ENCODE data around the gene CNGA2. TPM values are rescaled to one million over a fixed set of nuclear protein-coding genes. Genes with fewer than 3 reads are reported as not detected.

CNGA2 gene
- total and polyA plus RNA-seq, 12 donors, result not detected

DNA sequence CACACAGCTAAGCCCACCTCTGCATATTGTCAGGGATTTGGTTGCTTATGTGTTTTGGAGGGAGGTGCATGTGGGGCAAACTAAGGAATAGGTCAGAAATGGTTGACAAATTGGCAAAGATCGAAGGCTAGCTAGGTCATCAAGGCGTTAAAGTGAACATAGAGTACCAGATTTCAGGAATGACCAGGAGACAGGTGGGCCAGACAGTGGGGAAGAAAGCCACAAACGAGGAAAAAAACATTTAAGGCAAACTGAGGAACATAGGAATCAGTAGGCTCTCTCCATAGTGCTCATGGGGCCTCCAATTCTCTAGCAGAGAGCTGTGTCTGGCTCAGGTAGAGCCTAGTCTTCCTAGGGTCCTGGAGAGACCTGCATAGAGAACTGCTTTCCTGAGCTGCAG is 57.4 kb downstream of the CNGA2 start:
- no peaks in the 10 kb centered on the region for H3K27me3 ChIP-seq
- WGBS, 4 donors, result 58 to 91% (median 79%) methylated on average over 3 of the region's 3 CpGs
- H3K9me3 ChIP-seq (replicated peaks in 1 of 3), result no peaks in the 10 kb centered on the region
- no peak overlapping the region for H3K4me3 ChIP-seq
- H3K4me1 ChIP-seq (replicated peaks in 1 of 2), result peaks cover 0 to 4% of the 10 kb centered on the region in 2 donors
- H3K27ac ChIP-seq, result no peak overlapping the region
- intact Hi-C loops (cut with DNase I), result no loop called here
- TF ChIP-seq, protein P1, sequence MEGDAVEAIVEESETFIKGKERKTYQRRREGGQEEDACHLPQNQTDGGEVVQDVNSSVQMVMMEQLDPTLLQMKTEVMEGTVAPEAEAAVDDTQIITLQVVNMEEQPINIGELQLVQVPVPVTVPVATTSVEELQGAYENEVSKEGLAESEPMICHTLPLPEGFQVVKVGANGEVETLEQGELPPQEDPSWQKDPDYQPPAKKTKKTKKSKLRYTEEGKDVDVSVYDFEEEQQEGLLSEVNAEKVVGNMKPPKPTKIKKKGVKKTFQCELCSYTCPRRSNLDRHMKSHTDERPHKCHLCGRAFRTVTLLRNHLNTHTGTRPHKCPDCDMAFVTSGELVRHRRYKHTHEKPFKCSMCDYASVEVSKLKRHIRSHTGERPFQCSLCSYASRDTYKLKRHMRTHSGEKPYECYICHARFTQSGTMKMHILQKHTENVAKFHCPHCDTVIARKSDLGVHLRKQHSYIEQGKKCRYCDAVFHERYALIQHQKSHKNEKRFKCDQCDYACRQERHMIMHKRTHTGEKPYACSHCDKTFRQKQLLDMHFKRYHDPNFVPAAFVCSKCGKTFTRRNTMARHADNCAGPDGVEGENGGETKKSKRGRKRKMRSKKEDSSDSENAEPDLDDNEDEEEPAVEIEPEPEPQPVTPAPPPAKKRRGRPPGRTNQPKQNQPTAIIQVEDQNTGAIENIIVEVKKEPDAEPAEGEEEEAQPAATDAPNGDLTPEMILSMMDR (IDR thresholded peaks at IDR 0.05), result no peak
- TF ChIP-seq POLR2A (IDR thresholded peaks at IDR 0.05), result no peak
- no peak for DNase-seq
- no peaks in the 10 kb centered on the region for H3K36me3 ChIP-seq (replicated peaks in 1 of 2)

DNA sequence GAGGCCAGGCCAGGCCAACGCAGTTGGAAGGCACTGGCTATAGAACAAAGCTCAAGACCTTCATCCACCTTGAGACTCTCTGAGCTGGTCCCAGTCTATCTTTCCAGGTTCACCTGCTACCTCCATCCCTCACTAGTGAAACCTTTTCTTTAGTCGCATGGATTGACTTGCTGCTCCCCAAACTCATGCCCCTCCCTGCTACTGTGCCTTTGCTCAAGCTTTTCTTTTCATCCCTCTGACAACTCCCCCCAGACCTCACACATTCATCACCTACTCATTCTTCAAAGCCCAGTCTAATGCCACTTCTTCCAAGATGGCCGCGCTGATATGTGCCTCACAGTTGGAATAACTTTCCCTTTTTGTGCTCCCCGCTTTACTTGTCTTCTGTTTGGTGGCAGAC is 58.0 kb downstream of the CNGA2 start:
- no peaks in the 10 kb centered on the region for H3K36me3 ChIP-seq (replicated peaks in 1 of 2)
- TF ChIP-seq, protein P1 (IDR thresholded peaks at IDR 0.05), result no peak
- TF ChIP-seq POLR2A (IDR thresholded peaks at IDR 0.05), result no peak
- no peak overlapping the region for H3K4me3 ChIP-seq
- no peaks in the 10 kb centered on the region for H3K27me3 ChIP-seq
- H3K4me1 ChIP-seq (replicated peaks in 1 of 2), result peaks cover 0 to 4% of the 10 kb centered on the region in 2 donors
- intact Hi-C loops (cut with DNase I), result no loop called here
- 71 to 96% (median 80%) methylated on average over 4 to 5 of the region's 5 CpGs for WGBS, 4 donors
- no peak for DNase-seq
- H3K9me3 ChIP-seq (replicated peaks in 1 of 3), result no peaks in the 10 kb centered on the region
- H3K27ac ChIP-seq, result no peak overlapping the region

- TF ChIP-seq, protein P1 (IDR thresholded peaks at IDR 0.05), result no peak
- TF ChIP-seq POLR2A (IDR thresholded peaks at IDR 0.05), result no peak
- H3K27ac ChIP-seq, result no peak overlapping the region
- no peaks in the 10 kb centered on the region for H3K27me3 ChIP-seq
- no peak for DNase-seq
- H3K4me3 ChIP-seq, result no peak overlapping the region
- H3K9me3 ChIP-seq (replicated peaks in 1 of 3), result no peaks in the 10 kb centered on the region
- no peaks in the 10 kb centered on the region for H3K36me3 ChIP-seq (replicated peaks in 1 of 2)
- WGBS, 4 donors, result 57 to 86% (median 79%) methylated on average over 3 of the region's 3 CpGs
- intact Hi-C loops (cut with DNase I), result no loop called here
- H3K4me1 ChIP-seq (replicated peaks in 1 of 2), result peaks cover 0 to 4% of the 10 kb centered on the region in 2 donors
Observed at GRCh38 chrX:151793886-151794285, 59.3 kb downstream of the CNGA2 start.

Other genes with a start within 250 kb of the CNGA2 start
- gene PASD1, start 171.1 kb upstream of the CNGA2 start, total RNA-seq, result under 1 TPM in 1 of 9 donors, not detected in 8; 0.17 TPM
- not detected for gene PASD1, start 171.1 kb upstream of the CNGA2 start, polyA plus RNA-seq
- gene PRRG3, start 39.3 kb upstream of the CNGA2 start, total RNA-seq, result 1 to 10 TPM in 1 of 9 donors, under 1 TPM in 7, not detected in 1; under 0.01 to 8.7 (median 0.29) TPM
- under 1 TPM; 0.07 to 0.84 (median 0.24) TPM for gene PRRG3, start 39.3 kb upstream of the CNGA2 start, polyA plus RNA-seq
- 10 to 100 TPM in 1 of 9 donors, 1 to 10 TPM in 1, under 1 TPM in 2, not detected in 5; 0.61 to 25.6 (median 1.2) TPM for gene FATE1, start 18.7 kb upstream of the CNGA2 start, total RNA-seq
- under 1 TPM; 0.29 to 0.72 (median 0.40) TPM for gene FATE1, start 18.7 kb upstream of the CNGA2 start, polyA plus RNA-seq
- not detected for gene MAGEA4, start 178.1 kb downstream of the CNGA2 start, total RNA-seq
- gene MAGEA4, start 178.1 kb downstream of the CNGA2 start, polyA plus RNA-seq, result not detected
- gene GABRE, start 239.9 kb downstream of the CNGA2 start, total RNA-seq, result 10 to 100 TPM in 2 of 9 donors, 1 to 10 TPM in 6, under 1 TPM in 1; 0.97 to 20.6 (median 4.5) TPM
- 10 to 100 TPM in 2 of 3 donors, under 1 TPM in 1; 0.92 to 45.1 (median 19.5) TPM for gene GABRE, start 239.9 kb downstream of the CNGA2 start, polyA plus RNA-seq